ENCODE data around the gene NEK9. TPM values are rescaled to one million over a fixed set of nuclear protein-coding genes. Genes with fewer than 3 reads are reported as not detected.

Gene NEK9
- total and polyA plus RNA-seq, 9 of the 15 experiments (the other 6 are each of a cell fraction or from before 2014, with no cell fraction given): 2.8 to 39.6 (median 19.8) TPM

DNA sequence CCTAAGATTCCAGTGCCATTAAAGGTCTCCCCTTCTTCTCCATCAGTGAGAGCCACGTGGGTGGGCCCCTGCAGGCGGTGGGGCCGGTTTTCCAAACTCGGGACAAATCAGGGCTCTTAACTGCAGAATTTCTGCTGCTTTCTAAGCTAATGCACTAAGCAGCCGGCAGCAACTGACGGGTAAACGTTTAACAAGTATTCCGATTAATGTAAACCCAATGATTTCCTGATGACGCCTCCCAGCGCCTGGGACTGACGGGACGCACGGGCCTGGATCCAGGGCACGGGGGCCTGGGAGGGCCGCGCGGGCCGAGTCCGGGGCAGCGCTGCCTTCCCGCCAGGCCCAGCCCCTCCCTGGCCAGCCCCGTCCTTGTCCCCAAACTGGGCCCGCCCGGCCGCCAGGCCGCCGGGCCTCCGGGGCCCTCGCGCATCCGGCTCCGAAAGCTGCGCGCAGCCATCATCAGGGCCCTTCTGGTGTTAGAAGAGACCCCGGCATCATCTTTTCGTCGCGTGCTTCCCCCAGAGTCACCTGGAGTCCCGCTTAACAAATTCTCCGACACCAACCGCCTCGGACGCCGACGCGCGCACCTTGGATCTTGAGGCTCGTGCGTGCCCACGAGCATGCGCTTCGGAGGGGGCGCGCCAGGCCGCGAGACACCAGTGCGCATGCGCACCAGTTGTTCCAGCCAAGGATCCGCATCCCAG is 75.8 kb downstream of the NEK9 start, which contains the start of gene MLH3 (continued):
- TF ChIP-seq ZNF592 (IDR thresholded peaks at IDR 0.05) (peak; percentile 83), SMAD4 (CRISPR knock-in tag; conservative IDR thresholded peaks at IDR 0.05) (peak; percentile 42; the same call in 1 of the 2 replicates), MEIS2 (IDR thresholded peaks at IDR 0.05; ENCODE audit: partially characterized antibody) (peak; percentile 93), VEZF1 (CRISPR knock-in tag; IDR thresholded peaks at IDR 0.05) (peak; percentile 34; the same call in 1 of the 2 replicates), XRCC4 (IDR thresholded peaks at IDR 0.05; ENCODE audit: extremely low read depth, insufficient read depth, insufficient read length) (no peak), PPARD (CRISPR knock-in tag; IDR thresholded peaks at IDR 0.05) (no peak), ZNF444 (CRISPR knock-in tag; IDR thresholded peaks at IDR 0.05) (no peak), CHCHD3 (CRISPR knock-in tag; IDR thresholded peaks at IDR 0.05) (no peak), BCL6 (CRISPR knock-in tag; IDR thresholded peaks at IDR 0.05) (no peak), RBFOX2 (IDR thresholded peaks at IDR 0.05; ENCODE audit: low read depth, low read length) (peak; percentile 85), ZFP1 (CRISPR knock-in tag; IDR thresholded peaks at IDR 0.05) (no peak), ZNF316 (IDR thresholded peaks at IDR 0.05) (no peak), ZNF143 (CRISPR knock-in tag; IDR thresholded peaks at IDR 0.05) (no peak), ZNF347 (CRISPR knock-in tag; IDR thresholded peaks at IDR 0.05; ENCODE audit: low read depth) (no peak), MTF1 (CRISPR knock-in tag; IDR thresholded peaks at IDR 0.05; ENCODE audit: borderline replicate concordance) (no peak)
- TF ChIP-seq, protein P1, sequence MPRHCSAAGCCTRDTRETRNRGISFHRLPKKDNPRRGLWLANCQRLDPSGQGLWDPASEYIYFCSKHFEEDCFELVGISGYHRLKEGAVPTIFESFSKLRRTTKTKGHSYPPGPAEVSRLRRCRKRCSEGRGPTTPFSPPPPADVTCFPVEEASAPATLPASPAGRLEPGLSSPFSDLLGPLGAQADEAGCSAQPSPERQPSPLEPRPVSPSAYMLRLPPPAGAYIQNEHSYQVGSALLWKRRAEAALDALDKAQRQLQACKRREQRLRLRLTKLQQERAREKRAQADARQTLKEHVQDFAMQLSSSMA (CRISPR knock-in tag; IDR thresholded peaks at IDR 0.05): no peak
- TF ChIP-seq, protein P2, sequence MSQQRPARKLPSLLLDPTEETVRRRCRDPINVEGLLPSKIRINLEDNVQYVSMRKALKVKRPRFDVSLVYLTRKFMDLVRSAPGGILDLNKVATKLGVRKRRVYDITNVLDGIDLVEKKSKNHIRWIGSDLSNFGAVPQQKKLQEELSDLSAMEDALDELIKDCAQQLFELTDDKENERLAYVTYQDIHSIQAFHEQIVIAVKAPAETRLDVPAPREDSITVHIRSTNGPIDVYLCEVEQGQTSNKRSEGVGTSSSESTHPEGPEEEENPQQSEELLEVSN (IDR thresholded peaks at IDR 0.05; ENCODE audit: borderline replicate concordance in 1 of 2, extremely low read depth in 1 of 2, insufficient read depth in 1 of 2, insufficient read length in 1 of 2, low read depth in 1 of 2, low read length in 1 of 2, poor library complexity in 1 of 2, severe bottlenecking in 1 of 2): peak; percentile 87 to 93
